Stimulated activated naive CD8-positive, alpha-beta T cell treated with anti-CD3 and anti-CD28 coated beads, Interleukin-15, Interleukin-2, amounts not matched to agents 100 ng/mL and 50 ng/mL, for 24 hours (primary cell): ENCODE measurements around the gene MOGAT3.

Experiments used
- H3K27ac Mint-ChIP-seq: one replicate; pipeline ENCODE4 v1.8.0; 2021; ENCODE audit warnings: mild to moderate bottlenecking, mixed read lengths
- H3K27me3 Mint-ChIP-seq: one replicate; pipeline ENCODE4 v1.8.0; 2021; ENCODE audit warnings: mixed read lengths
- H3K36me3 Mint-ChIP-seq: one replicate; pipeline ENCODE4 v1.8.0; 2021; ENCODE audit warnings: low read depth, mixed read lengths
- H3K4me1 Mint-ChIP-seq: one replicate; pipeline ENCODE4 v1.8.0; 2021; ENCODE audit warnings: low read depth, mixed read lengths
- H3K4me3 Mint-ChIP-seq: one replicate; pipeline ENCODE4 v1.8.0; 2021; ENCODE audit warnings: mild to moderate bottlenecking, mixed read lengths
- H3K9me3 Mint-ChIP-seq: one replicate; pipeline ENCODE4 v1.8.0; 2021; ENCODE audit warnings: mixed read lengths

Gene MOGAT3

GRCh38 chr7:101237206-101238067 lies 36.6 kb upstream of the MOGAT3 start, which contains the start of gene CLDN15:
Gene CLDN15, minus strand, starts transcription at chr7:101237802. Its CDS starts 221 bp downstream, at chr7:101237581.
- H3K36me3 Mint-ChIP-seq: peaks cover 5% of the 10 kb centered on the region
- H3K9me3 Mint-ChIP-seq: no peaks in the 10 kb centered on the region
- no peaks in the 10 kb centered on the region for H3K27me3 Mint-ChIP-seq
- no peak within 1 kb of the TSS for H3K4me3 Mint-ChIP-seq
- H3K27ac Mint-ChIP-seq: peak within 1 kb of the TSS; percentile 53
- H3K4me1 Mint-ChIP-seq: no peaks in the 10 kb centered on the region

GRCh38 chr7:101236292-101236835 lies 35.5 kb upstream of the MOGAT3 start:
- no peaks in the 10 kb centered on the region for H3K4me1 Mint-ChIP-seq
- H3K36me3 Mint-ChIP-seq: peaks cover 5% of the 10 kb centered on the region
- H3K27me3 Mint-ChIP-seq: no peaks in the 10 kb centered on the region
- H3K4me3 Mint-ChIP-seq: no peak overlapping the region
- H3K27ac Mint-ChIP-seq: no peak overlapping the region
- H3K9me3 Mint-ChIP-seq: no peaks in the 10 kb centered on the region

- H3K4me3 Mint-ChIP-seq: no peak overlapping the region
- no peaks in the 10 kb centered on the region for H3K27me3 Mint-ChIP-seq
- H3K4me1 Mint-ChIP-seq: peaks cover 3% of the 10 kb centered on the region
- no peak overlapping the region for H3K27ac Mint-ChIP-seq
- H3K9me3 Mint-ChIP-seq: no peaks in the 10 kb centered on the region
- peaks cover under 1% of the 10 kb centered on the region for H3K36me3 Mint-ChIP-seq
Observed at GRCh38 chr7:101235522-101235921, 34.7 kb upstream of the MOGAT3 start.

- H3K4me3 Mint-ChIP-seq: no peak overlapping the region
- no peaks in the 10 kb centered on the region for H3K36me3 Mint-ChIP-seq
- H3K27me3 Mint-ChIP-seq: no peaks in the 10 kb centered on the region
- no peaks in the 10 kb centered on the region for H3K9me3 Mint-ChIP-seq
- no peak overlapping the region for H3K27ac Mint-ChIP-seq
- peaks cover 3% of the 10 kb centered on the region for H3K4me1 Mint-ChIP-seq
Observed at GRCh38 chr7:101235050-101235449, 34.2 kb upstream of the MOGAT3 start.

- Mint-ChIP-seq H3K27me3 (no peaks in the 10 kb centered on the region), H3K27ac (no peak overlapping the region), H3K36me3 (no peaks in the 10 kb centered on the region), H3K4me1 (peaks cover 3% of the 10 kb centered on the region), H3K4me3 (no peak overlapping the region), H3K9me3 (no peaks in the 10 kb centered on the region)
Observed at GRCh38 chr7:101234636-101235035, 33.8 kb upstream of the MOGAT3 start.

- H3K27ac Mint-ChIP-seq: no peak overlapping the region
- H3K4me3 Mint-ChIP-seq: no peak overlapping the region
- H3K4me1 Mint-ChIP-seq: peaks cover 3% of the 10 kb centered on the region
- H3K9me3 Mint-ChIP-seq: no peaks in the 10 kb centered on the region
- no peaks in the 10 kb centered on the region for H3K36me3 Mint-ChIP-seq
- H3K27me3 Mint-ChIP-seq: no peaks in the 10 kb centered on the region
Observed at GRCh38 chr7:101233907-101234547, 33.2 kb upstream of the MOGAT3 start.

- no peak overlapping the region for H3K27ac Mint-ChIP-seq
- H3K36me3 Mint-ChIP-seq: peaks cover 3% of the 10 kb centered on the region
- H3K9me3 Mint-ChIP-seq: no peaks in the 10 kb centered on the region
- H3K4me1 Mint-ChIP-seq: peaks cover 3% of the 10 kb centered on the region
- no peak overlapping the region for H3K4me3 Mint-ChIP-seq
- no peaks in the 10 kb centered on the region for H3K27me3 Mint-ChIP-seq
Observed at GRCh38 chr7:101232141-101232850, 31.5 kb upstream of the MOGAT3 start.

GRCh38 chr7:101231644-101232043 lies 30.8 kb upstream of the MOGAT3 start:
- no peaks in the 10 kb centered on the region for H3K27me3 Mint-ChIP-seq
- no peak overlapping the region for H3K27ac Mint-ChIP-seq
- H3K9me3 Mint-ChIP-seq: no peaks in the 10 kb centered on the region
- no peak overlapping the region for H3K4me3 Mint-ChIP-seq
- peaks cover 3% of the 10 kb centered on the region for H3K4me1 Mint-ChIP-seq
- peaks cover 8% of the 10 kb centered on the region for H3K36me3 Mint-ChIP-seq

- H3K9me3 Mint-ChIP-seq: no peaks in the 10 kb centered on the region
- no peaks in the 10 kb centered on the region for H3K27me3 Mint-ChIP-seq
- peaks cover 23% of the 10 kb centered on the region for H3K36me3 Mint-ChIP-seq
- H3K4me3 Mint-ChIP-seq: no peak overlapping the region
- no peak overlapping the region for H3K27ac Mint-ChIP-seq
- H3K4me1 Mint-ChIP-seq: peaks cover 3% of the 10 kb centered on the region
Observed at GRCh38 chr7:101226721-101227120, 25.9 kb upstream of the MOGAT3 start.

GRCh38 chr7:101225650-101226049 lies 24.8 kb upstream of the MOGAT3 start:
- H3K36me3 Mint-ChIP-seq: peaks cover 28% of the 10 kb centered on the region
- no peaks in the 10 kb centered on the region for H3K27me3 Mint-ChIP-seq
- peaks cover 2% of the 10 kb centered on the region for H3K4me1 Mint-ChIP-seq
- H3K9me3 Mint-ChIP-seq: no peaks in the 10 kb centered on the region
- H3K4me3 Mint-ChIP-seq: no peak overlapping the region
- H3K27ac Mint-ChIP-seq: no peak overlapping the region

GRCh38 chr7:101223528-101223927 lies 22.7 kb upstream of the MOGAT3 start:
- Mint-ChIP-seq H3K27me3 (no peaks in the 10 kb centered on the region), H3K9me3 (no peaks in the 10 kb centered on the region), H3K36me3 (peaks cover 28% of the 10 kb centered on the region), H3K4me1 (peaks cover 19% of the 10 kb centered on the region), H3K4me3 (no peak overlapping the region), H3K27ac (no peak overlapping the region)

- Mint-ChIP-seq H3K4me1 (peaks cover 28% of the 10 kb centered on the region), H3K27me3 (no peaks in the 10 kb centered on the region), H3K9me3 (no peaks in the 10 kb centered on the region), H3K36me3 (peaks cover 26% of the 10 kb centered on the region), H3K4me3 (no peak overlapping the region), H3K27ac (no peak overlapping the region)
Observed at GRCh38 chr7:101222275-101222830, 21.5 kb upstream of the MOGAT3 start.

GRCh38 chr7:101220295-101220694 lies 19.5 kb upstream of the MOGAT3 start:
- Mint-ChIP-seq H3K9me3 (no peaks in the 10 kb centered on the region), H3K27me3 (no peaks in the 10 kb centered on the region), H3K4me3 (no peak overlapping the region), H3K36me3 (peaks cover 24% of the 10 kb centered on the region), H3K27ac (no peak overlapping the region), H3K4me1 (peaks cover 38% of the 10 kb centered on the region)

GRCh38 chr7:101218236-101219125 lies 17.6 kb upstream of the MOGAT3 start:
- Mint-ChIP-seq H3K27me3 (no peaks in the 10 kb centered on the region), H3K9me3 (no peaks in the 10 kb centered on the region), H3K36me3 (peaks cover 14% of the 10 kb centered on the region), H3K27ac (peak overlapping the region; percentile 88), H3K4me1 (peaks cover 38% of the 10 kb centered on the region), H3K4me3 (peak overlapping the region; percentile 96)
